Transverse colon (tissue), 4 donors: Measurements from ENCODE around the gene NMD3. TPM values are rescaled to one million over a fixed set of nuclear protein-coding genes. Genes with fewer than 3 reads are reported as not detected.

Source experiments
- DNase-seq: peaks from one replicate; pipeline ENCODE4 v3.0.0-alpha.2; 2019
- H3K27ac ChIP-seq, 4 donors: fragments of 200-600 bp; sonication (generic); 2 replicates each; pipeline ENCODE4 v1.5.1; 2016 to 2018; ENCODE audit warnings: inconsistent platforms in 4 of 4
- H3K27me3 ChIP-seq: fragments of 200-600 bp; sonication (generic); 2 replicates; pipeline ENCODE4 v1.5.1; 2017; ENCODE audit warnings: inconsistent platforms
- H3K36me3 ChIP-seq, 4 donors: fragments of 200-600 bp; sonication (generic); 2 replicates each; pipeline ENCODE4 v1.5.1; 2017 to 2019; ENCODE audit warnings: inconsistent platforms in 4 of 4
- H3K4me1 ChIP-seq, 4 donors: fragments of 200-600 bp; sonication (generic); 2 replicates each; pipeline ENCODE4 v1.5.1; 2017 to 2020; ENCODE audit warnings: inconsistent platforms in 4 of 4
- H3K4me3 ChIP-seq, 4 donors: fragments of 200-600 bp; sonication (generic); 1 replicate in 1 of 4; 2 replicates in 3 of 4; pipeline versions ENCODE4 v1.5.1 to v1.6.1; 2017 to 2019; ENCODE audit warnings: inconsistent platforms in 4 of 4
- H3K9me3 ChIP-seq, 2 donors: fragments of 200-600 bp; sonication (generic); 2 replicates each; pipeline ENCODE4 v1.5.1; 2017 to 2019; ENCODE audit warnings: inconsistent platforms in 2 of 2
- CTCF ChIP-seq, 5 experiments: fragments of 200-600 bp in 3 of 5; fragments of 450-650 bp in 2 of 5; sonication (generic) in 3 of 5; IDR thresholded peaks; 1 replicate in 2 of 5; 2 replicates in 3 of 5; pipeline ENCODE4 v1.5.1; 2016 to 2017; ENCODE audit warnings: antibody characterized with exemption in 5 of 5, inconsistent platforms in 3 of 5, mild to moderate bottlenecking in 2 of 5, moderate library complexity in 1 of 5
- EP300 ChIP-seq: sonication (generic); formaldehyde crosslinking; IDR thresholded peaks from one replicate; pipeline ENCODE4 v1.6.1; 2017; ENCODE audit warnings: antibody characterized with exemption, low read depth
- POLR2A ChIP-seq: fragments of 450-650 bp; IDR thresholded peaks from one replicate; pipeline ENCODE4 v1.6.1; 2016; ENCODE audit warnings: antibody characterized with exemption, mild to moderate bottlenecking, moderate library complexity
- POLR2AphosphoS5 ChIP-seq, 3 donors: sonication (generic); formaldehyde crosslinking; IDR thresholded peaks; one replicate each; pipeline ENCODE4 v1.6.1; 2016; ENCODE audit warnings: antibody characterized with exemption in 3 of 3
- WGBS, 2 donors: methylation state at CpG; one replicate each; pipeline ENCODE4 v1.1.5; 2018; ENCODE audit warnings: low coverage in 1 of 2; 5-methylcytosine and 5-hydroxymethylcytosine counted together
- in situ Hi-C, 4 donors: fragments of 200-750 bp; cut with MboI; loops; one replicate each; pipeline versions ENCODE4 v1.15.0 to v1.15.1; 2017; ENCODE audit warnings: low sequenced_read_pairs in 3 of 4, low pct_ligation_motif_present in 1 of 4, low pct_unique_long_range_greater_than_20kb in 1 of 4
- intact Hi-C: fragments of 100-400 bp; cut with DNase I; formaldehyde crosslinking; loops from one replicate; pipeline ENCODE4 v1.15.1; 2023; ENCODE audit warnings: low total_unique reads
- total RNA-seq, 4 donors: library from RNA; depleted of rRNA; stranded (reverse); fragments of >200 nt; gene quantifications; one replicate each; pipeline ENCODE4 v1.1.0, GENCODE V29; 2016

NMD3 gene
- total RNA-seq, 4 donors from 2014 or later: 7.5 to 37.3 (median 21.8) TPM

DNA sequence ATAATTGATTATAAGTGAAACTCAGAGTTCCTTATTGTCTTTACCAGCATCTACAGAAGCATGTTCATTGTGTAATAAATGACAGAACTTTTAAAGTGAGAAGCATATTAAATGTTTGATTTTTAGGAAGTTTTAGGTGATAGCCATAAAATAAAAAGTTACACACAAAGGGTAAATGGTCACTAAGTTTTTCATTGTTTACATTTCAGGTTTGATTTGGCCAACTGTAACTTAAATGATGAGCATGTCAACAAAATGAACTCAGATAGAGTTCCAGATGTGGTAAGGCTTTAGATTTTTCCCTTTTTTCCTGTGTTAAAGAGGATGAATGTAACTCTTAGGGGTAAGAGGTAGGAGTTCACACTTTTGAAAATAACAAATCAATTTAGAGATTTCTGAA, 25.9 kb downstream of the NMD3 start:
- no peak overlapping the region for H3K4me3 ChIP-seq
- DNase-seq: no peak
- H3K9me3 ChIP-seq: no peaks in the 10 kb centered on the region
- TF ChIP-seq POLR2AphosphoS5 (IDR thresholded peaks at IDR 0.05): no peak
- no peak for TF ChIP-seq EP300
- TF ChIP-seq CTCF (IDR thresholded peaks at IDR 0.05): no peak
- TF ChIP-seq POLR2A: no peak
- H3K4me1 ChIP-seq: no peaks in the 10 kb centered on the region
- intact Hi-C loops: no loop called here
- in situ Hi-C loops: loop anchor here in 1 of 4 donors (25.0 kb wide), 1 partner anchor 710 kb away; no protein-coding TSS in a partner anchor
- no peaks in the 10 kb centered on the region for H3K27me3 ChIP-seq
- H3K27ac ChIP-seq: no peak overlapping the region
- peaks cover 0 to 89% (median 42%) of the 10 kb centered on the region in 4 donors for H3K36me3 ChIP-seq

DNA sequence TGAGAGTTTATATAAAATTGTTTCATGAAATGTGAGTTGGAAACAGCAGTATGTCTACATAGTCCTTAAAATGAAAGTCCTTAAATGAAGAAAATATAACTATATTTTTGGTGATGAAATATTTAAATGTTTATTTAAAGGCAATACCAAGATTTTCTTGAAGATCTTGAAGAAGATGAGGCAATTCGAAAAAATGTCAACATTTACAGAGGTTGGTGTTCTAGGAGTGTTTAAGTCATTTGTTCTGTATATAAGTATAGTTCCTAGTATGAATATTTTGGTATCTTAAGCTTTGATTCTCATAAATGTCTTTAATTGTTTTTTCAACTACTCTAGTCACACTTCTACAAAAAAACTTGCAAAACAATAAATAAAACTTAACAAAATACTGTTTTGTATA, 29.0 kb downstream of the NMD3 start:
- Histone ChIP-seq H3K27me3 (no peaks in the 10 kb centered on the region), H3K9me3 (no peaks in the 10 kb centered on the region), H3K36me3 (peaks cover 0 to 91% (median 42%) of the 10 kb centered on the region in 4 donors), H3K4me3 (no peak overlapping the region), H3K4me1 (no peaks in the 10 kb centered on the region), H3K27ac (no peak overlapping the region)
- intact Hi-C loops: no loop called here
- WGBS, 2 donors: 80 to 93% methylated on average over 1 of the region's 1 CpG
- DNase-seq: no peak
- TF ChIP-seq POLR2AphosphoS5 (IDR thresholded peaks at IDR 0.05) (no peak), EP300 (no peak), POLR2A (no peak), CTCF (IDR thresholded peaks at IDR 0.05) (no peak)
- in situ Hi-C loops: no loop called here

- Histone ChIP-seq H3K4me1 (no peaks in the 10 kb centered on the region), H3K4me3 (no peak overlapping the region), H3K36me3 (peaks cover 0 to 79% (median 36%) of the 10 kb centered on the region in 4 donors), H3K27ac (no peak overlapping the region), H3K27me3 (no peaks in the 10 kb centered on the region), H3K9me3 (no peaks in the 10 kb centered on the region)
- 93 to 96% methylated on average over 2 of the region's 2 CpGs for WGBS, 2 donors
- no peak for DNase-seq
- intact Hi-C loops (no loop called here), in situ Hi-C loops (no loop called here)
- TF ChIP-seq CTCF (IDR thresholded peaks at IDR 0.05) (no peak), POLR2AphosphoS5 (IDR thresholded peaks at IDR 0.05) (no peak), POLR2A (no peak), EP300 (no peak)
Measured at GRCh38 chr3:161251716-161252115, 30.6 kb downstream of the NMD3 start.

- Histone ChIP-seq H3K9me3 (no peaks in the 10 kb centered on the region), H3K27ac (no peak overlapping the region), H3K4me1 (no peaks in the 10 kb centered on the region), H3K36me3 (peaks cover 0 to 79% (median 33%) of the 10 kb centered on the region in 4 donors), H3K27me3 (no peaks in the 10 kb centered on the region), H3K4me3 (no peak overlapping the region)
- intact Hi-C loops (no loop called here), in situ Hi-C loops (no loop called here)
- WGBS, 2 donors: 92 to 94% methylated on average over 4 to 5 of the region's 5 CpGs
- DNase-seq: no peak
- TF ChIP-seq POLR2A: no peak
- TF ChIP-seq POLR2AphosphoS5 (IDR thresholded peaks at IDR 0.05): no peak
- no peak for TF ChIP-seq CTCF (IDR thresholded peaks at IDR 0.05)
- no peak for TF ChIP-seq EP300
Measured at GRCh38 chr3:161252143-161252542, 31.0 kb downstream of the NMD3 start.
